Endothelial cell of umbilical vein (primary cell): ENCODE results near the gene CKAP5. TPM values are rescaled to one million over a fixed set of nuclear protein-coding genes. Genes with fewer than 3 reads are reported as not detected.

Experiments
- BruUV-seq: library from RNA; stranded (reverse); fragments of 400-500 nt; replicated peaks from 2 replicates; lab custom pipeline; 2021; lab: Mats Ljungman, UMichigan
- CTCF ChIA-PET: fragments of 300-600, 350-600 bp; sonication (Branson Sonifier 250); formaldehyde crosslinking; loops from one replicate; lab custom pipeline; 2021; ENCODE audit warnings: antibody characterized with exemption, inconsistent platforms; lab: Charles Lee
- POLR2A ChIA-PET: fragments of 300-600, 350-600 bp; sonication (Branson Sonifier 250); formaldehyde crosslinking; loops from one replicate; lab custom pipeline; 2021; ENCODE audit warnings: antibody characterized with exemption, inconsistent platforms; lab: Charles Lee
- DNase-seq: peaks from one replicate; pipeline ENCODE4 v3.0.0-alpha.2; 2011; ENCODE audit warnings: low read depth, low spot score
- FAIRE-seq: peaks from 2 replicates; lab custom pipeline; 2011; peaks lifted over from hg19 to GRCh38; lab: Jason Lieb, UNC
- H2AFZ ChIP-seq: 2 replicates; pipeline ENCODE4 v1.6.0; 2012; ENCODE audit warnings: low read depth, low read length, control low read depth, inconsistent platforms
- H3K27ac ChIP-seq: 2 replicates; pipeline ENCODE4 v1.5.1; 2011; ENCODE audit warnings: low read depth, mild to moderate bottlenecking, control low read depth, low read length, moderate library complexity; ENCODE audit not compliant: insufficient read depth
- H3K27me3 ChIP-seq, 2 experiments: 2 replicates each; pipeline versions ENCODE4 v1.6.0 to v1.6.1; 2011; ENCODE audit warnings: low read length in 2 of 2, mixed read lengths in 1 of 2; ENCODE audit not compliant: control insufficient read depth in 2 of 2, insufficient read depth in 2 of 2
- H3K36me3 ChIP-seq, 2 experiments: 2 replicates in 1 of 2; 3 replicates in 1 of 2; pipeline ENCODE4 v1.5.1; 2011; ENCODE audit warnings: low read length in 2 of 2, mild to moderate bottlenecking in 1 of 2, moderate library complexity in 1 of 2; ENCODE audit not compliant: control insufficient read depth in 2 of 2, insufficient read depth in 2 of 2; ENCODE audit errors: extremely low read depth in 1 of 2
- H3K4me1 ChIP-seq: 3 replicates; pipeline ENCODE4 v1.5.1; 2011; ENCODE audit warnings: mild to moderate bottlenecking, low read length; ENCODE audit not compliant: control insufficient read depth, insufficient read depth; ENCODE audit errors: extremely low read depth
- H3K4me2 ChIP-seq: 2 replicates; pipeline ENCODE4 v1.6.1; 2011; ENCODE audit warnings: low read length, control low read depth, mixed read lengths; ENCODE audit not compliant: insufficient read depth
- H3K4me3 ChIP-seq, 3 experiments: fragments of 200-600 bp in 1 of 3; sonication (generic), shearing (Covaris generic) in 1 of 3; replicated peaks in 1 of 3; 2 replicates each; pipeline ENCODE4 v1.5.1; 2011 to 2016; ENCODE audit warnings: control low read depth in 3 of 3, low read length in 3 of 3, mild to moderate bottlenecking in 2 of 3, inconsistent platforms in 1 of 3, low read depth in 1 of 3, moderate library complexity in 1 of 3; ENCODE audit not compliant: insufficient read depth in 1 of 3
- H3K79me2 ChIP-seq: 2 replicates; pipeline ENCODE4 v1.6.0; 2012; ENCODE audit warnings: low read length, inconsistent platforms; ENCODE audit not compliant: control insufficient read depth, insufficient read depth
- H3K9ac ChIP-seq: replicated peaks from 2 replicates; pipeline ENCODE3; 2011; ENCODE audit warnings: low read length, control low read depth; ENCODE audit not compliant: insufficient read depth; ENCODE audit errors: extremely low read depth
- H3K9me1 ChIP-seq: replicated peaks from 3 replicates; pipeline ENCODE4 v1.6.0; 2011; ENCODE audit warnings: mild to moderate bottlenecking, low read length; ENCODE audit not compliant: control insufficient read depth, insufficient read depth; ENCODE audit errors: extremely low read depth
- H3K9me3 ChIP-seq: replicated peaks from 2 replicates; pipeline ENCODE4 v1.5.1; 2012; ENCODE audit warnings: low read length, inconsistent platforms; ENCODE audit not compliant: control insufficient read depth, insufficient read depth
- H4K20me1 ChIP-seq: replicated peaks from 2 replicates; pipeline ENCODE3; 2011; ENCODE audit warnings: mild to moderate bottlenecking, low read length; ENCODE audit not compliant: control insufficient read depth, insufficient read depth; ENCODE audit errors: extremely low read depth
- EZH2 ChIP-seq: IDR thresholded peaks from 2 replicates; pipeline ENCODE4 v1.6.1; 2012; ENCODE audit warnings: borderline replicate concordance, low read depth, mild to moderate bottlenecking, moderate library complexity, low read length, inconsistent platforms; ENCODE audit not compliant: severe bottlenecking
- FOS ChIP-seq: IDR thresholded peaks from 2 replicates; pipeline ENCODE4 v1.6.1; 2011; ENCODE audit warnings: mild to moderate bottlenecking, low read length, moderate library complexity, borderline replicate concordance; ENCODE audit not compliant: insufficient read depth
- GATA2 ChIP-seq: IDR thresholded peaks from 2 replicates; pipeline ENCODE4 v1.7.0; 2011; ENCODE audit warnings: low read depth, mild to moderate bottlenecking, moderate library complexity, mixed read lengths, low read length; ENCODE audit not compliant: insufficient read length, insufficient read depth
- JUN ChIP-seq: IDR thresholded peaks from 2 replicates; pipeline ENCODE4 v1.6.1; 2011; ENCODE audit warnings: borderline replicate concordance, low read depth; ENCODE audit not compliant: insufficient read length, insufficient read depth
- MYC ChIP-seq: IDR thresholded peaks from one replicate; pipeline ENCODE4 v1.6.1; 2011; ENCODE audit warnings: mild to moderate bottlenecking, low read depth, low read length
- POLR2A ChIP-seq: IDR thresholded peaks from 2 replicates; pipeline ENCODE4 v1.6.1; 2012; ENCODE audit warnings: low read depth, mild to moderate bottlenecking, control low read depth, low read length
- POLR2AphosphoS5 ChIP-seq: IDR thresholded peaks from 2 replicates; pipeline ENCODE4 v1.6.1; 2012; ENCODE audit warnings: low read depth, mild to moderate bottlenecking, control low read depth, low read length, moderate library complexity; ENCODE audit not compliant: insufficient read depth
- dilution Hi-C: fragments of 300-500 bp; cut with MboI; formaldehyde crosslinking; loops from one replicate; pipeline ENCODE4 v1.15.0; 2019; ENCODE audit warnings: low sequenced_read_pairs; ENCODE audit not compliant: extremely low pct_ligation_motif_present
- intact Hi-C: fragments of 100-400 bp; cut with micrococcal nuclease; formaldehyde crosslinking; loops from one replicate; pipeline ENCODE4 v1.10.0; 2022
- polyA plus RNA-seq, 4 experiments: library from polyadenylated mRNA; depleted of rRNA in 3 of 4; stranded (reverse) in 3 of 4; unstranded in 1 of 4; fragments of >200 nt; gene quantifications; 2 replicates each; pipeline versions ENCODE4 v1.2.1 to v1.2.3, GENCODE V29; 2011 to 2012; ENCODE audit warnings: missing spikeins in 1 of 4
- total RNA-seq: library from RNA; stranded (reverse); gene quantifications from 2 replicates; pipeline ENCODE4 v1.2.3, GENCODE V29; 2021
- TF ChIP-seq, protein P1 (sequence below), 2 donors: IDR thresholded peaks; 1 replicate in 1 of 2; 2 replicates in 1 of 2; pipeline ENCODE4 v1.5.1; 2011; ENCODE audit warnings: low read length in 2 of 2, mild to moderate bottlenecking in 2 of 2, moderate library complexity in 2 of 2, control low read depth in 1 of 2, inconsistent platforms in 1 of 2, low read depth in 1 of 2; ENCODE audit not compliant: insufficient read depth in 1 of 2; ENCODE audit errors: extremely low read depth in 1 of 2
- TF ChIP-seq, protein P2 (sequence below): IDR thresholded peaks from 2 replicates; pipeline ENCODE4 v1.6.1; 2011; ENCODE audit not compliant: insufficient read depth, insufficient read length

CKAP5 gene
- total and polyA plus RNA-seq, 2 donors (not counting 3 experiments of a cell fraction or from before 2014, with no cell fraction given), result 47.4 to 138 TPM

DNA sequence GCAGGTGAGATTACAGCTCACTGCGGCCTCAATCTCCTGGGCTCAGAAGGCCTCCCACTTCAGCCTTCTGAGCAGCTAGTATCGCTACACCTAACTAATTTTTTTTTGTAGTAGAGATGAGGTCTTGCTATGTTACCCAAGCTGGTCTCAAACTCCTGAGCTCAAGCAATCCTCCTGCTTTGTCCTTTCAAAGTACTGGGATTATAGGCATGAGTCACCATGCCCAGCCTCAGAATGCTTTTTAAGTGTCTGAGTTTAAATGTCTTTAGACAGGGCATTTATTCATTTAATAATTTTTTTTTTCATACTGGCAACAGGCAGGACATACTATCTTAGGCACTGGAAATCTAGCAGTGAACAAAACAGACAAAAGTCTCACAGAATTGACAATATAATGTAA, 44.6 kb upstream of the CKAP5 start:
- dilution Hi-C loops, result no loop called here
- CTCF ChIA-PET, result interaction anchor here (0.9 to 7.4 kb wide), 3 partner anchors 26 to 270 kb away, joined by 3 to 120 read pairs (median 7); no protein-coding TSS in a partner anchor
- POLR2A ChIA-PET, result no interaction called here

More for the DNA sequence above, 44.6 kb upstream of the CKAP5 start:
- no peaks in the 10 kb centered on the region for H3K9me1 ChIP-seq
- H3K27ac ChIP-seq, result no peak overlapping the region
- H3K4me1 ChIP-seq, result no peaks in the 10 kb centered on the region
- H3K4me3 ChIP-seq, result no peak overlapping the region
- TF ChIP-seq POLR2A (no peak), FOS (no peak), MYC (no peak), POLR2AphosphoS5 (no peak), EZH2 (no peak), JUN (no peak), GATA2 (no peak)
- TF ChIP-seq, protein P1, sequence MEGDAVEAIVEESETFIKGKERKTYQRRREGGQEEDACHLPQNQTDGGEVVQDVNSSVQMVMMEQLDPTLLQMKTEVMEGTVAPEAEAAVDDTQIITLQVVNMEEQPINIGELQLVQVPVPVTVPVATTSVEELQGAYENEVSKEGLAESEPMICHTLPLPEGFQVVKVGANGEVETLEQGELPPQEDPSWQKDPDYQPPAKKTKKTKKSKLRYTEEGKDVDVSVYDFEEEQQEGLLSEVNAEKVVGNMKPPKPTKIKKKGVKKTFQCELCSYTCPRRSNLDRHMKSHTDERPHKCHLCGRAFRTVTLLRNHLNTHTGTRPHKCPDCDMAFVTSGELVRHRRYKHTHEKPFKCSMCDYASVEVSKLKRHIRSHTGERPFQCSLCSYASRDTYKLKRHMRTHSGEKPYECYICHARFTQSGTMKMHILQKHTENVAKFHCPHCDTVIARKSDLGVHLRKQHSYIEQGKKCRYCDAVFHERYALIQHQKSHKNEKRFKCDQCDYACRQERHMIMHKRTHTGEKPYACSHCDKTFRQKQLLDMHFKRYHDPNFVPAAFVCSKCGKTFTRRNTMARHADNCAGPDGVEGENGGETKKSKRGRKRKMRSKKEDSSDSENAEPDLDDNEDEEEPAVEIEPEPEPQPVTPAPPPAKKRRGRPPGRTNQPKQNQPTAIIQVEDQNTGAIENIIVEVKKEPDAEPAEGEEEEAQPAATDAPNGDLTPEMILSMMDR (IDR thresholded peaks at IDR 0.05; ENCODE audit: extremely low read depth in 1 of 2, insufficient read depth in 1 of 2, low read depth in 1 of 2, low read length in 2 of 2), result no peak
- TF ChIP-seq, protein P2, sequence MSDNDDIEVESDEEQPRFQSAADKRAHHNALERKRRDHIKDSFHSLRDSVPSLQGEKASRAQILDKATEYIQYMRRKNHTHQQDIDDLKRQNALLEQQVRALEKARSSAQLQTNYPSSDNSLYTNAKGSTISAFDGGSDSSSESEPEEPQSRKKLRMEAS, result no peak
- H3K9me3 ChIP-seq, result no peaks in the 10 kb centered on the region
- H3K36me3 ChIP-seq, result no peaks in the 10 kb centered on the region
- FAIRE-seq (no peak), DNase-seq (no peak)
- H3K4me2 ChIP-seq, result no peak overlapping the region
- intact Hi-C loops, result no loop called here
- H3K79me2 ChIP-seq, result no peaks in the 10 kb centered on the region
- no peaks in the 10 kb centered on the region for H3K27me3 ChIP-seq
- no TSS peak for BruUV-seq
- no peak overlapping the region for H3K9ac ChIP-seq
- no peaks in the 10 kb centered on the region for H4K20me1 ChIP-seq
- H2AFZ ChIP-seq, result no peak overlapping the region
